MM.1S (cell line): Measurements from ENCODE around the gene ATP13A2.
A peak's percentile ranks its signal among the peaks of the same experiment; 100 is the strongest.

ENCODE experiments used
- CTCF ChIP-seq: fragments of 300-600 bp; sonication (generic); IDR thresholded peaks from 2 replicates; pipeline ENCODE4 v1.5.1; 2016; ENCODE audit warnings: antibody characterized with exemption, low read length, mixed read lengths
- EZH2 ChIP-seq: fragments of 300-600 bp; sonication (generic); optimal IDR thresholded peaks from 2 replicates; pipeline ENCODE3; 2017; ENCODE audit warnings: low read depth, mild to moderate bottlenecking, antibody characterized with exemption, low read length, mixed read lengths
- EZH2phosphoT487 ChIP-seq: fragments of 300-600 bp; sonication (generic); IDR thresholded peaks from 2 replicates; pipeline ENCODE4 v1.6.1; 2018; ENCODE audit warnings: antibody characterized with exemption, low read length

- TF ChIP-seq CTCF (peak; percentile 36), EZH2phosphoT487 (no peak), EZH2 (no peak)
Observed at GRCh38 chr1:16986962-16987361, 24.8 kb downstream of the ATP13A2 start.
